Epithelial cell of proximal tubule (primary cell): ENCODE measurements around the gene ADGRD2. TPM values are rescaled to one million over a fixed set of nuclear protein-coding genes. Genes with fewer than 3 reads are reported as not detected.

Source experiments
- DNase-seq: peaks from one replicate; pipeline ENCODE4 v3.0.0-alpha.2; 2011; ENCODE audit warnings: low read depth
- H3K4me3 ChIP-seq: 2 replicates; pipeline ENCODE4 v1.5.1; 2011; ENCODE audit warnings: low read depth, mild to moderate bottlenecking, low read length
- CTCF ChIP-seq: conservative IDR thresholded peaks from 2 replicates; pipeline ENCODE4 v1.5.1; 2012; ENCODE audit warnings: low read depth, mild to moderate bottlenecking, low read length
- total RNA-seq: library from RNA; depleted of rRNA; stranded (reverse); fragments of >200 nt; gene quantifications from 2 replicates; pipeline ENCODE4 v1.2.3, GENCODE V29; 2015

The ADGRD2 gene
- total RNA-seq, 1 donor from 2014 or later: not detected

DNA sequence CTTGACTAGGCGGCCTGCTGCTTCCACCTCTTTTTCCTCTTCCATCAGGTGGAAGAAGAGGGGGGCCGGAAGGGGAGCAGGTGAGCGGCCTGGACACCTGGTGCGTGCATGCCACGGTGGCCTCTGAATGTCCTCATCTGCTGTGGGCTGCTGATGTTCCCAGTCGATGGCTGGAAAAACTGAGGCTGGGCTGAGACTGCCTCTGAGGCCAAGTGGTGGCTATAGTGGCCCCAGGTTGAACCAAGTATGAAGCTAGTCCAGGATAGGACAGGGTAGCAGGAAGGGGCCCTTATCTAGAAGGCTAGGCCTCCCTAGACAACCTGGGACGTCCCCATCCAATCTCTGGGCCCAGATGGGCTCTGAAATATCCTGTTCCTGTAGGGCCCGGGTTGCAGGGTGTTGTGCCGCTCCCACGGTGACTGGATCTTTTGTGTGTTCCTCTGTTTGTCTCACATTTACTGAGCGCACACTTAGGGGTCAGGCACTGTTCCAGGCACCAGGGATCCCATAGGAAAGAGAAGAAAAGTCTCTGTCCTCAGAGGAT, 57.7 kb downstream of the ADGRD2 start:
- no peak overlapping the region for H3K4me3 ChIP-seq
- no peak for TF ChIP-seq CTCF
- DNase-seq: no peak

DNA sequence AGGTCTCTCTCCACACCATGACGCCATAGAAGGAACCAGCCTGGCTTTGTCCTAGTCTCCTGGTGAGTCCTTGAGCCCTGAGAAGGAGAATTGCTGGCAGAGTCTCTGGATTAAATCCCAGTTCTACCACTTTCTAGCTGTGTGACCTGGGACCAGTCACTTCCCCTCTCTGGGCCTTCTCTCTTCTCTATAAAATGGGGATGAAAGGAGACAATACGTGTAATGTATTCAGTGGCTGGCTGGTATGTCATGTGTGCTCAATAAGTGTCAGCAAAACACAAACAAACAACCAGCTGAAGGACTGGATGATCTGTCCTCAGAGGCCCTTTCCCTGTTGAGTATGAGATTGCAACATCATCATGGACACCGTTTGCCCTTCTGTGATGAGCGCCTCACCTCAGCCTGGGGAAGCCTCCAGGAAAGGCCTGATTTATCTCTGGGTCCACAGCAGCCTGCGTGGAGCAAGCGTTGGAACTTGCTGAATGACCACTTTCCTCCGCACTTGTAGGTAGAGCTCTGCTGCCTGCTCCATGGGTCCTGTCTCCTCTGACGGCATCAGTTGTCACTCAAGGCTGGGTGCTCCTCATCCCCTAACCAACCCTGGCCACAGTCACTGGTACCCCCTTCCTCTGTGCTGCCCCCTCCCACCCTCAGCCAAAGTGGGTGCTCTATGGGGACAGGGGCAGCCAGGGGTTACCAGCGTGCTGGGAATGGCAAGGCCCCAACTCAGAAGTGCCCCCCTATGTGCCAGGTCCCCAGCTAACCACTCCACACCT, 60.6 kb downstream of the ADGRD2 start:
- TF ChIP-seq CTCF: no peak
- DNase-seq: no peak
- H3K4me3 ChIP-seq: no peak overlapping the region

DNA sequence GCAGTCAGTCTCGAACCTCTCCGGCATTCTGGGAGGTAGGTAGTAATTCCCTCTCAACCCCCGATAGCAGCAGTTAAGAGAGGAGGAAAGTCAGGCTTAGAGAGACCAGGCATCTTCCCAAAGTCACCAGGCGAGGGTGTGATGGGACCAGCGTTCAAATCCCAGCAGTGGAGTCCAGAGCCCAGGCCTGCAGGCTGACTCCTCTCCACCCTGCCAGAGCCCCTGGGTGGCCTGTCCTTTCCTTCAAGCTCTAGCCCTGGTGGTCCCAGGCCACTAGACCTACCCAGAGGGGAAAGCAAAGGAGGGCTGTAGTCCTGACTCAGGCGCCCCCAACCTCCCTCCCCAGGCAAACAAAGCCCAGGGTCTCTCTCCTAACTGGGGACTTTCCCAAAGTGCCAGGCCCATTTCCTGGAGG, 61.2 kb downstream of the ADGRD2 start:
- no peak overlapping the region for H3K4me3 ChIP-seq
- DNase-seq: no peak
- TF ChIP-seq CTCF: no peak

- no peak overlapping the region for H3K4me3 ChIP-seq
- no peak for DNase-seq
- no peak for TF ChIP-seq CTCF
Observed at GRCh38 chr9:124511891-124512805, 61.9 kb downstream of the ADGRD2 start.

GRCh38 chr9:124512806-124513204, 62.6 kb downstream of the ADGRD2 start:
- no peak for DNase-seq
- H3K4me3 ChIP-seq: no peak overlapping the region
- no peak for TF ChIP-seq CTCF

DNA sequence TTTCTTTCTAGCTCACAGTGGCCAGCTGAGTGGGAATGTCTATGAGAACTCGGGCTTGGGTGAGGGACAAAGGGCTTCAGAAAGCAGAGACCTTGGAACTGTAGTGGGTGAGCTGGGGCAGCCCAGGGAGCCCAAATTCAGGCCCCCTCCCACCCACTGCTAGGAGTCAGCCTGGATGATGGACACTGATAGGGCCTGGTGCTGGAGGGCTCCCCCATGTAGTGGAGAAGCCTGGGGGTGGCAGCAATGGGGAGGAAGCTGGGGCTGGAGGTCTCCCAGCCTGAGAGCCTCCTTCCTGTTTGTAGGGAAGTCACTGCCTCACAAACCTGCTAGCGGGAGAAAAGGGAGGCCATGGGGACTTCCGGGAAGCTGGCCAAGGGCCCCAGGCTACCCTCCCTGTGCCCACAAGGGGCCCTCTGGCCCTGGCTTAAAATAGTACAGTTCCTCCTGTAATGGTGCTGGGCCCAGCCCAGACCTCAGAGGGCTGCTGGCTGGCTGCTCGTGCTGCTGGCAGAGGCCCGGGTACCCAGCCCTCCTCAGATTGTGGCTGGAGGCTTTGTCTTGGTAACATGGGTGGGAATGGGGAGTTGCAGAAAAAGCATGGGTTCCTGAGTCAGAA, 63.2 kb downstream of the ADGRD2 start:
- TF ChIP-seq CTCF: no peak
- no peak for DNase-seq
- no peak overlapping the region for H3K4me3 ChIP-seq
